B cell (primary cell): ENCODE data around the gene RSPH1. TPM values are rescaled to one million over a fixed set of nuclear protein-coding genes. Genes with fewer than 3 reads are reported as not detected.

Experiments used
- ATAC-seq: fragments of 200-7000 bp; cut with Tn5 transposase; one replicate; pipeline ENCODE4 v1.10.0; 2021; ENCODE audit warnings: low read depth, mild to moderate bottlenecking, moderate number of reproducible peaks, moderate library complexity
- CTCF ChIA-PET: fragments of 350-600 bp; sonication (Branson Sonifier 250); formaldehyde crosslinking; loops from one replicate; lab custom pipeline; 2021; ENCODE audit warnings: antibody characterized with exemption, inconsistent platforms; lab: Charles Lee
- POLR2A ChIA-PET: fragments of 350-600 bp; sonication (Branson Sonifier 250); formaldehyde crosslinking; loops from one replicate; lab custom pipeline; 2021; ENCODE audit warnings: antibody characterized with exemption; lab: Charles Lee
- DNase-seq: peaks from one replicate; pipeline ENCODE4 v3.0.0; 2013
- H2AFZ ChIP-seq: 2 replicates; pipeline ENCODE4 v1.6.1; 2012; ENCODE audit warnings: mild to moderate bottlenecking, low read depth, low read length; ENCODE audit not compliant: insufficient read depth, poor library complexity, severe bottlenecking
- H3K27ac ChIP-seq, 2 donors: 1 replicate in 1 of 2; 2 replicates in 1 of 2; pipeline ENCODE4 v1.5.1; 2012 to 2013; ENCODE audit warnings: low read length in 2 of 2, mild to moderate bottlenecking in 2 of 2, moderate library complexity in 1 of 2
- H3K27me3 ChIP-seq, 4 experiments: fragments of 200-600 bp in 1 of 4; sonication (generic) in 1 of 4; replicated peaks in 1 of 4; 1 replicate in 2 of 4; 2 replicates in 2 of 4; pipeline versions ENCODE4 v1.6.1 to v1.7.0; 2013 to 2016; ENCODE audit warnings: low read length in 3 of 4, mild to moderate bottlenecking in 2 of 4, mixed read lengths in 1 of 4, moderate library complexity in 1 of 4; ENCODE audit not compliant: insufficient read depth in 4 of 4, control insufficient read depth in 3 of 4; ENCODE audit errors: control extremely low read depth in 1 of 4
- H3K36me3 ChIP-seq, 2 experiments: replicated peaks in 1 of 2; 1 replicate in 1 of 2; 2 replicates in 1 of 2; pipeline versions ENCODE4 v1.6.1 to v1.7.1; 2013; ENCODE audit warnings: low read length in 1 of 2; ENCODE audit not compliant: insufficient read depth in 2 of 2, control insufficient read depth in 1 of 2; ENCODE audit errors: control extremely low read depth in 1 of 2, extremely low read depth in 1 of 2
- H3K4me1 ChIP-seq, 2 donors: fragments of 200-600 bp in 1 of 2; sonication (generic) in 1 of 2; 1 replicate in 1 of 2; 2 replicates in 1 of 2; pipeline versions ENCODE4 v1.5.1 to v1.6.1; 2013 to 2017; ENCODE audit warnings: low read length in 2 of 2; ENCODE audit not compliant: control insufficient read depth in 2 of 2, insufficient read depth in 2 of 2
- H3K4me2 ChIP-seq: replicated peaks from 2 replicates; pipeline ENCODE3; 2012; ENCODE audit warnings: mild to moderate bottlenecking, low read depth, low read length; ENCODE audit not compliant: poor library complexity, severe bottlenecking
- H3K4me3 ChIP-seq, 5 experiments: fragments of 200-600 bp in 1 of 5; sonication (generic) in 1 of 5; 1 replicate in 3 of 5; 2 replicates in 2 of 5; pipeline versions ENCODE4 v1.5.1 to v1.7.0; 2011 to 2016; ENCODE audit warnings: low read length in 4 of 5, mild to moderate bottlenecking in 4 of 5, low read depth in 2 of 5, control low read depth in 1 of 5, moderate library complexity in 1 of 5; ENCODE audit not compliant: insufficient read depth in 1 of 5; ENCODE audit errors: control extremely low read depth in 1 of 5, extremely low read depth in 1 of 5
- H3K79me2 ChIP-seq: fragments of 200-600 bp; sonication (generic); one replicate; pipeline ENCODE4 v1.6.0; 2016; ENCODE audit warnings: low read length; ENCODE audit not compliant: control insufficient read depth, insufficient read depth
- H3K9ac ChIP-seq: fragments of 200-600 bp; sonication (generic); 2 replicates; pipeline ENCODE4 v1.6.1; 2017; ENCODE audit warnings: mild to moderate bottlenecking, low read length, moderate library complexity
- H3K9me3 ChIP-seq, 3 donors: one replicate each; pipeline versions ENCODE4 v1.6.1 to v1.7.1; 2013; ENCODE audit warnings: low read length in 2 of 3; ENCODE audit not compliant: control insufficient read depth in 2 of 3, insufficient read depth in 1 of 3; ENCODE audit errors: control extremely low read depth in 1 of 3
- H4K20me1 ChIP-seq: 2 replicates; pipeline ENCODE4 v1.6.0; 2012; ENCODE audit warnings: mild to moderate bottlenecking, low read length; ENCODE audit not compliant: insufficient read depth, control insufficient read depth, poor library complexity, severe bottlenecking
- H3K27ac Mint-ChIP-seq: one replicate; pipeline ENCODE4 v1.8.0; 2021; ENCODE audit warnings: mixed read lengths
- H3K27me3 Mint-ChIP-seq: one replicate; pipeline ENCODE4 v1.8.0; 2021; ENCODE audit warnings: mixed read lengths
- H3K4me1 Mint-ChIP-seq: one replicate; pipeline ENCODE4 v1.8.0; 2021; ENCODE audit warnings: mixed read lengths
- H3K4me3 Mint-ChIP-seq: one replicate; pipeline ENCODE4 v1.8.0; 2021; ENCODE audit warnings: mixed read lengths
- H3K9me3 Mint-ChIP-seq: one replicate; pipeline ENCODE4 v1.8.0; 2022; ENCODE audit warnings: mixed read lengths; ENCODE audit not compliant: insufficient read depth
- CTCF ChIP-seq: fragments of 200-600 bp; IDR thresholded peaks from one replicate; pipeline ENCODE4 v1.8.0; 2022; ENCODE audit warnings: antibody characterized with exemption, mild to moderate bottlenecking
- EZH2 ChIP-seq: IDR thresholded peaks from 2 replicates; pipeline ENCODE4 v1.6.1; 2012; ENCODE audit warnings: borderline replicate concordance, low read depth, mild to moderate bottlenecking, moderate library complexity, low read length; ENCODE audit not compliant: insufficient read depth, poor library complexity, severe bottlenecking
- WGBS: methylation state at CpG from one replicate; pipeline ENCODE4 v1.1.5; 2013; ENCODE audit warnings: missing lambda C conversion rate; ENCODE audit not compliant: insufficient coverage; 5-methylcytosine and 5-hydroxymethylcytosine counted together
- intact Hi-C: fragments of 100-400 bp; cut with micrococcal nuclease; formaldehyde crosslinking; loops from one replicate; pipeline ENCODE4 v1.10.0; 2022
- polyA plus RNA-seq: library from polyadenylated mRNA; depleted of rRNA; stranded (reverse); fragments of >200 nt; gene quantifications from 2 replicates; pipeline ENCODE4 v1.2.3, GENCODE V29; 2012
- total RNA-seq, 2 donors: library from RNA; stranded (reverse); fragments of 120-200 nt in 1 of 2; gene quantifications; 1 replicate in 1 of 2; 2 replicates in 1 of 2; pipeline versions ENCODE4 v1.2.3 to v1.2.4, GENCODE V29; 2013 to 2022

RSPH1 gene
- total and polyA plus RNA-seq, 2 donors (not counting 1 experiment from before 2014, with no cell fraction given), result 0.10 to 0.64 TPM

- Histone ChIP-seq H3K9me3 (no peaks in the 10 kb centered on the region), H3K4me1 (peaks cover 21 to 23% of the 10 kb centered on the region in 2 donors), H3K4me3 (no peak overlapping the region), H3K79me2 (no peaks in the 10 kb centered on the region), H3K4me2 (no peak overlapping the region), H3K9ac (no peak overlapping the region), H3K36me3 (no peaks in the 10 kb centered on the region), H3K27me3 (peaks cover 0 to 12% (median 2%) of the 10 kb centered on the region in 4 experiments), H2AFZ (no peak overlapping the region), H3K27ac (no peak overlapping the region), H4K20me1 (no peaks in the 10 kb centered on the region)
- Mint-ChIP-seq H3K27ac (no peak overlapping the region), H3K27me3 (no peaks in the 10 kb centered on the region), H3K4me1 (peaks cover 23% of the 10 kb centered on the region), H3K9me3 (no peaks in the 10 kb centered on the region), H3K4me3 (no peak overlapping the region)
- POLR2A ChIA-PET, result no interaction called here
- intact Hi-C loops, result no loop called here
- no peak for ATAC-seq
- no peak for DNase-seq
- TF ChIP-seq CTCF (no peak), EZH2 (no peak)
- 79% methylated on average over 3 of the region's 8 CpGs for WGBS
- CTCF ChIA-PET, result interaction anchor here (1.0 to 3.5 kb wide), 3 partner anchors 18 to 118 kb away, joined by 3 to 16 read pairs (median 3); no protein-coding TSS in a partner anchor
Measured at GRCh38 chr21:42456457-42456856, 39.6 kb downstream of the RSPH1 start.

GRCh38 chr21:42455754-42456440 lies 40.1 kb downstream of the RSPH1 start:
- H3K27ac Mint-ChIP-seq, result no peak overlapping the region
- Histone ChIP-seq H3K4me2 (no peak overlapping the region), H3K4me3 (no peak overlapping the region), H3K27me3 (peaks cover 0 to 12% (median 2%) of the 10 kb centered on the region in 4 experiments), H2AFZ (no peak overlapping the region), H3K79me2 (no peaks in the 10 kb centered on the region), H4K20me1 (no peaks in the 10 kb centered on the region), H3K9ac (no peak overlapping the region), H3K4me1 (peaks cover 15 to 18% of the 10 kb centered on the region in 2 donors), H3K9me3 (no peaks in the 10 kb centered on the region), H3K36me3 (no peaks in the 10 kb centered on the region), H3K27ac (no peak overlapping the region)
- H3K4me1 Mint-ChIP-seq, result peaks cover 17% of the 10 kb centered on the region
- DNase-seq (no peak), ATAC-seq (no peak)
- intact Hi-C loops, result no loop called here
- no peaks in the 10 kb centered on the region for H3K27me3 Mint-ChIP-seq
- ChIA-PET POLR2A (no interaction called here), CTCF (interaction anchor here (0.7 to 3.5 kb wide), 4 partner anchors 80 to 197 kb away, joined by 3 to 16 read pairs (median 3); no protein-coding TSS in a partner anchor)
- 96% methylated on average over 7 of the region's 10 CpGs for WGBS
- H3K4me3 Mint-ChIP-seq, result no peak overlapping the region
- no peak for TF ChIP-seq CTCF
- TF ChIP-seq EZH2, result no peak
- H3K9me3 Mint-ChIP-seq, result no peaks in the 10 kb centered on the region
